ENCODE measurements around the gene PLXNA4.

The PLXNA4 gene

DNA sequence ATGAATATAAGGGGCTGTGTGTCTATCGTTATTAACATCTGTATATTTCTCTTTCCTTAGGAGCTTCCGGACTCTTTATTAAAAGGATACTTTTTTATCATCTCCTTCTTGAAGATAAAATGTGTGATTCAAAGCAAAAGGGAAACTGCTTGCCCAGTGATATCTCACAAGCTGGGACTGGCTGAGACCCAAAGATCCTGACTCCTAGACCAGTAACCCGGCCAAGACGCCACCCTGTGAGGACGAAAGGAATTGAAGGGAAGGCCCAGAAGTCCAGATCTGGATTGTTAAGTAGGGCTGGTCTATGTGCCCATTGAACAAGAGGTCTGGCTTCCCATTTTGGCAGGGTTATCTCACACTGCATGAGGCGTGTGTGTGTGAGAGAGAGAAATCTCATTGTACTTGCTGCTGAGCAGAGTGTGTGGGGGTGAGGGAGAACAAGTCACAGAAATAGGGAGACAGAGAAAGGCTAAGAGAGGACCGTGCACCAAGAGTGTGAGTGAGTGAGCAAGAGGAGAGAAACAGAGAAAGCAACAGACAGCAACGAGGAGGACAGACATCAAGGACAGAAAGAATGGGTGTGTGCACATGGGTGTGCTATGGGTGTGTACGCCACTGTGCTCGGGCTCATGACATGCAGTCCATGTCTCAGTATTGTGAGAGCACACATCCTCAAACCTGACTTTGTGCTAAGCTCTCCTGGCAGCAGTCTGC is 75.4 kb downstream of the PLXNA4 start:
- Histone ChIP-seq H3K27ac (ENCODE audit: low read length) (no peak overlapping the region), H2AFZ (ENCODE audit: low read depth, low read length) (no peak overlapping the region), H3K4me1 (ENCODE audit: low read length) (no peaks in the 10 kb centered on the region), H3K36me3 (replicated peaks; ENCODE audit: low read depth, low read length) (no peaks in the 10 kb centered on the region), H3K79me2 (ENCODE audit: low read length) (no peaks in the 10 kb centered on the region), H4K20me1 (ENCODE audit: insufficient read depth, low read length) (no peaks in the 10 kb centered on the region), H3K9ac (ENCODE audit: low read length) (no peak overlapping the region), H3K4me3 (ENCODE audit: low read length) (no peak overlapping the region), H3K4me2 (ENCODE audit: low read length) (no peak overlapping the region), H3K9me3 (ENCODE audit: insufficient read depth, low read length) (no peaks in the 10 kb centered on the region), H3K27me3 (ENCODE audit: low read depth, low read length) (0 out of 2 replicates have a peak, but pooled peaks cover 7% of the 10 kb centered on the region)
- TF ChIP-seq, protein P1, sequence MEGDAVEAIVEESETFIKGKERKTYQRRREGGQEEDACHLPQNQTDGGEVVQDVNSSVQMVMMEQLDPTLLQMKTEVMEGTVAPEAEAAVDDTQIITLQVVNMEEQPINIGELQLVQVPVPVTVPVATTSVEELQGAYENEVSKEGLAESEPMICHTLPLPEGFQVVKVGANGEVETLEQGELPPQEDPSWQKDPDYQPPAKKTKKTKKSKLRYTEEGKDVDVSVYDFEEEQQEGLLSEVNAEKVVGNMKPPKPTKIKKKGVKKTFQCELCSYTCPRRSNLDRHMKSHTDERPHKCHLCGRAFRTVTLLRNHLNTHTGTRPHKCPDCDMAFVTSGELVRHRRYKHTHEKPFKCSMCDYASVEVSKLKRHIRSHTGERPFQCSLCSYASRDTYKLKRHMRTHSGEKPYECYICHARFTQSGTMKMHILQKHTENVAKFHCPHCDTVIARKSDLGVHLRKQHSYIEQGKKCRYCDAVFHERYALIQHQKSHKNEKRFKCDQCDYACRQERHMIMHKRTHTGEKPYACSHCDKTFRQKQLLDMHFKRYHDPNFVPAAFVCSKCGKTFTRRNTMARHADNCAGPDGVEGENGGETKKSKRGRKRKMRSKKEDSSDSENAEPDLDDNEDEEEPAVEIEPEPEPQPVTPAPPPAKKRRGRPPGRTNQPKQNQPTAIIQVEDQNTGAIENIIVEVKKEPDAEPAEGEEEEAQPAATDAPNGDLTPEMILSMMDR (IDR thresholded peaks at IDR 0.05; ENCODE audit: low read depth, low read length): no peak
- no peak for TF ChIP-seq EZH2phosphoT487 (IDR thresholded peaks at IDR 0.05; ENCODE audit: low read depth)

- Histone ChIP-seq H3K79me2 (ENCODE audit: low read length) (no peaks in the 10 kb centered on the region), H3K9me3 (ENCODE audit: insufficient read depth, low read length) (no peaks in the 10 kb centered on the region), H3K9ac (ENCODE audit: low read length) (no peak overlapping the region), H3K27ac (ENCODE audit: low read length) (no peak overlapping the region), H3K4me2 (ENCODE audit: low read length) (no peak overlapping the region), H3K36me3 (replicated peaks; ENCODE audit: low read depth, low read length) (no peaks in the 10 kb centered on the region), H3K27me3 (ENCODE audit: low read depth, low read length) (peaks cover 12% of the 10 kb centered on the region; the same call in 1 of the 2 replicates), H4K20me1 (ENCODE audit: insufficient read depth, low read length) (no peaks in the 10 kb centered on the region), H3K4me3 (ENCODE audit: low read length) (no peak overlapping the region), H2AFZ (ENCODE audit: low read depth, low read length) (no peak overlapping the region), H3K4me1 (ENCODE audit: low read length) (no peaks in the 10 kb centered on the region)
- no peak for TF ChIP-seq EZH2phosphoT487 (IDR thresholded peaks at IDR 0.05; ENCODE audit: low read depth)
- TF ChIP-seq, protein P1 (IDR thresholded peaks at IDR 0.05; ENCODE audit: low read depth, low read length): no peak
Measured at GRCh38 chr7:132499487-132499886, 76.8 kb downstream of the PLXNA4 start.

DNA sequence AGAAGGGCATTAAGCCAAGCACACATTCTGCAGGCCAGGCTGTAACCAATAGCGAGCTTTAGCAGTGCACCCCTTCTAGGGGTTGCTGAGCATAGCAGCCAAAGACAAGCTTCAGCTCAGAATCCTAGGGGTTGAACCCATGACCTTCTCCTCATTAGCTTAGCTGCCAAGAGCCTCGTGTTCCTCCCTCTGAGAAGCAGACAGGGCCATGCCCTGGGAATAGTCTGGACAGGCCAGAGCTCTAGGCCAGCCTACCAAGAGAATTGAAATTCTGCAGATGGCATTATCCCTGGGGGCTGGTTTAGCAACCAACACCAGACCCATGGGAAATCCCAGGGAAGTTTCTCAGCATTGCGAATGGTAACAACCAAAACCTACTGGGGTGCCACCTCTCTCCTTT is 77.2 kb downstream of the PLXNA4 start:
- Histone ChIP-seq H3K79me2 (ENCODE audit: low read length) (no peaks in the 10 kb centered on the region), H2AFZ (ENCODE audit: low read depth, low read length) (no peak overlapping the region), H3K36me3 (replicated peaks; ENCODE audit: low read depth, low read length) (no peaks in the 10 kb centered on the region), H3K4me3 (ENCODE audit: low read length) (no peak overlapping the region), H3K4me1 (ENCODE audit: low read length) (no peaks in the 10 kb centered on the region), H3K27ac (ENCODE audit: low read length) (no peak overlapping the region), H4K20me1 (ENCODE audit: insufficient read depth, low read length) (no peaks in the 10 kb centered on the region), H3K9me3 (ENCODE audit: insufficient read depth, low read length) (no peaks in the 10 kb centered on the region), H3K4me2 (ENCODE audit: low read length) (no peak overlapping the region), H3K9ac (ENCODE audit: low read length) (no peak overlapping the region), H3K27me3 (ENCODE audit: low read depth, low read length) (peaks cover 12% of the 10 kb centered on the region; the same call in 1 of the 2 replicates)
- no peak for TF ChIP-seq EZH2phosphoT487 (IDR thresholded peaks at IDR 0.05; ENCODE audit: low read depth)
- TF ChIP-seq, protein P1 (IDR thresholded peaks at IDR 0.05; ENCODE audit: low read depth, low read length): no peak

- peaks cover 12% of the 10 kb centered on the region; the same call in 1 of the 2 replicates for H3K27me3 ChIP-seq (ENCODE audit: low read depth, low read length)
- TF ChIP-seq, protein P1 (IDR thresholded peaks at IDR 0.05; ENCODE audit: low read depth, low read length): no peak
- TF ChIP-seq EZH2phosphoT487 (IDR thresholded peaks at IDR 0.05; ENCODE audit: low read depth): no peak
- no peak overlapping the region for H3K4me3 ChIP-seq (ENCODE audit: low read length)
- H3K9ac ChIP-seq (ENCODE audit: low read length): no peak overlapping the region
- no peaks in the 10 kb centered on the region for H4K20me1 ChIP-seq (ENCODE audit: insufficient read depth, low read length)
- H3K27ac ChIP-seq (ENCODE audit: low read length): no peak overlapping the region
- no peaks in the 10 kb centered on the region for H3K4me1 ChIP-seq (ENCODE audit: low read length)
- H3K9me3 ChIP-seq (ENCODE audit: insufficient read depth, low read length): no peaks in the 10 kb centered on the region
- H3K36me3 ChIP-seq (replicated peaks; ENCODE audit: low read depth, low read length): no peaks in the 10 kb centered on the region
- no peak overlapping the region for H2AFZ ChIP-seq (ENCODE audit: low read depth, low read length)
- no peak overlapping the region for H3K4me2 ChIP-seq (ENCODE audit: low read length)
- H3K79me2 ChIP-seq (ENCODE audit: low read length): no peaks in the 10 kb centered on the region
Measured at GRCh38 chr7:132498319-132498718, 78.0 kb downstream of the PLXNA4 start.
